K562 (cell line): ENCODE results near the gene TIMP2. TPM values are rescaled to one million over a fixed set of nuclear protein-coding genes. Genes with fewer than 3 reads are reported as not detected.

Experiments
- ATAC-seq: fragments of 200-7000 bp; cut with Tn5 transposase; 3 replicates; pipeline ENCODE4 v1.9.1; 2020; ENCODE audit warnings: moderate library complexity
- BruUV-seq: library from RNA; stranded (reverse); fragments of 400-500 nt; replicated peaks from 2 replicates; lab custom pipeline; 2021; lab: Mats Ljungman, UMichigan
- CTCF ChIA-PET: fragments of 300-600 bp; formaldehyde crosslinking; extraction: SDS; loops from one replicate; lab custom pipeline; 2021; ENCODE audit warnings: low intra/inter-chr PET ratio; lab: Yijun Ruan, JAX
- POLR2A ChIA-PET: fragments of 300-600, 350-650 bp; sonication (Branson Sonifier 250); formaldehyde crosslinking; extraction: SDS; loops from one replicate; lab custom pipeline; 2021; ENCODE audit warnings: antibody characterized with exemption, inconsistent platforms; lab: Yijun Ruan, JAX
- DNase-seq, 4 experiments: peaks; one replicate each; pipeline versions ENCODE4 v3.0.0 to v3.0.0-alpha.2; 2011 to 2018; ENCODE audit warnings: low spot score in 3 of 4, mixed read lengths in 3 of 4; ENCODE audit errors: extremely low read depth in 1 of 4
- FAIRE-seq: peaks from 2 replicates; lab custom pipeline; 2011; peaks lifted over from hg19 to GRCh38; lab: Jason Lieb, UNC
- H2AFZ ChIP-seq: 2 replicates; pipeline ENCODE4 v1.6.0; 2011; ENCODE audit warnings: low read depth, low read length, control low read depth, inconsistent platforms
- H3K27ac ChIP-seq: fragments of 200-600 bp; 3 replicates; pipeline ENCODE4 v1.8.0; 2011; ENCODE audit warnings: low read depth, mild to moderate bottlenecking, control low read depth, inconsistent platforms, low read length, moderate library complexity, mixed read lengths; ENCODE audit errors: extremely low read depth
- H3K27me3 ChIP-seq, 2 experiments: fragments of 300-600 bp in 1 of 2; 2 replicates in 1 of 2; 3 replicates in 1 of 2; pipeline versions ENCODE4 v1.6.0 to v1.8.0; 2011; ENCODE audit warnings: inconsistent platforms in 2 of 2, low read length in 2 of 2, mild to moderate bottlenecking in 1 of 2, mixed read lengths in 1 of 2, moderate library complexity in 1 of 2; ENCODE audit not compliant: control insufficient read depth in 2 of 2, insufficient read depth in 2 of 2
- H3K36me3 ChIP-seq: fragments of 300-600 bp; 3 replicates; pipeline ENCODE4 v1.8.0; 2011; ENCODE audit warnings: mild to moderate bottlenecking, low read length, inconsistent platforms; ENCODE audit not compliant: control insufficient read depth, insufficient read depth
- H3K4me1 ChIP-seq, 2 experiments: fragments of 200-600 bp in 1 of 2; replicated peaks in 1 of 2; 2 replicates in 1 of 2; 3 replicates in 1 of 2; pipeline versions ENCODE4 v1.5.1 to v1.8.0; 2011; ENCODE audit warnings: inconsistent platforms in 2 of 2, low read length in 2 of 2, mild to moderate bottlenecking in 1 of 2, mixed read lengths in 1 of 2, moderate library complexity in 1 of 2; ENCODE audit not compliant: control insufficient read depth in 2 of 2, insufficient read depth in 2 of 2
- H3K4me2 ChIP-seq: 2 replicates; pipeline ENCODE4 v1.6.1; 2011; ENCODE audit warnings: low read length, control low read depth, inconsistent platforms, mixed read lengths; ENCODE audit not compliant: insufficient read depth
- H3K4me3 ChIP-seq: fragments of 200-600 bp; sonication (generic), shearing (Covaris generic); 2 replicates; pipeline ENCODE4 v1.5.1; 2016; ENCODE audit warnings: control low read depth, inconsistent platforms
- H3K79me2 ChIP-seq: fragments of 200-600 bp; 3 replicates; pipeline ENCODE4 v1.8.0; 2011; ENCODE audit warnings: low read length, inconsistent platforms; ENCODE audit not compliant: control insufficient read depth, insufficient read depth
- H3K9ac ChIP-seq, 2 experiments: 2 replicates each; pipeline versions ENCODE4 v1.6.0 to v1.6.1; 2011; ENCODE audit warnings: low read depth in 2 of 2, low read length in 2 of 2, control low read depth in 1 of 2, inconsistent platforms in 1 of 2, mild to moderate bottlenecking in 1 of 2, mixed read lengths in 1 of 2; ENCODE audit not compliant: insufficient read depth in 1 of 2
- H3K9me1 ChIP-seq: one replicate; pipeline ENCODE4 v1.6.0; 2011; ENCODE audit warnings: inconsistent platforms, mild to moderate bottlenecking, low read length, moderate library complexity; ENCODE audit not compliant: control insufficient read depth, insufficient read depth
- H3K9me3 ChIP-seq: replicated peaks from 2 replicates; pipeline ENCODE4 v1.5.1; 2011; ENCODE audit warnings: low read depth, low read length, inconsistent platforms; ENCODE audit not compliant: control insufficient read depth, insufficient read depth
- H4K20me1 ChIP-seq: replicated peaks from 2 replicates; pipeline ENCODE4 v1.6.1; 2011; ENCODE audit warnings: low read length, inconsistent platforms, mixed read lengths; ENCODE audit not compliant: control insufficient read depth, insufficient read depth
- ELK3 ChIP-seq: fragments of 450-650 bp; formaldehyde crosslinking; IDR thresholded peaks from 2 replicates; pipeline ENCODE4 v1.4.0; 2020; ENCODE audit warnings: mild to moderate bottlenecking
- GATAD2B ChIP-seq: fragments of 450-650 bp; IDR thresholded peaks from 2 replicates; pipeline ENCODE4 v1.6.1; 2017; ENCODE audit warnings: mild to moderate bottlenecking, borderline replicate concordance
- NFATC3 ChIP-seq: fragments of 450-650 bp; IDR thresholded peaks from 2 replicates; pipeline ENCODE4 v1.6.1; 2017; ENCODE audit warnings: mild to moderate bottlenecking
- WGBS: fragments of 100-300 bp; shearing (Covaris generic); methylation state at CpG from one replicate; pipeline ENCODE4 v1.1.6; 2016; ENCODE audit warnings: low coverage, mixed read lengths; ENCODE audit not compliant: insufficient coverage; ENCODE audit errors: missing lambda C conversion rate; 5-methylcytosine and 5-hydroxymethylcytosine counted together
- in situ Hi-C: fragments of 300-500 bp; cut with MboI; formaldehyde crosslinking; loops from 4 replicates; pipeline ENCODE4 v1.15.0; 2018; ENCODE audit warnings: inconsistent platforms, mixed read lengths
- intact Hi-C: fragments of 100-400 bp; cut with micrococcal nuclease; formaldehyde crosslinking; loops from 2 replicates; pipeline ENCODE4 v1.14.2; 2022
- polyA plus RNA-seq, 8 experiments: library from polyadenylated mRNA; depleted of rRNA in 4 of 8; stranded (reverse) in 5 of 8; unstranded in 3 of 8; fragments of >200 nt; fragmentation: Nextera tagmentation in 2 of 8; fragmentation: Illumina TruSeq in 1 of 8; extraction: Ambion mirVana in 2 of 8; extraction: Trizol in 1 of 8; gene quantifications; 2 replicates each; pipeline versions ENCODE4 v1.2.1 to v1.2.3, GENCODE V29; 2011 to 2014; ENCODE audit warnings: inconsistent platforms in 1 of 8, missing spikeins in 1 of 8
- total RNA-seq, 7 experiments: library from RNA; depleted of rRNA in 6 of 7; stranded (reverse); fragments of >200 nt in 6 of 7; fragmentation: Illumina TruSeq in 2 of 7; extraction: Trizol in 2 of 7; gene quantifications; 2 replicates each; pipeline versions ENCODE4 v1.2.1 to v1.2.3, GENCODE V29; 2011 to 2021; ENCODE audit warnings: low replicate concordance in 1 of 7

The TIMP2 gene
- total and polyA plus RNA-seq, 9 of the 15 experiments (the other 6 are each of a cell fraction or from before 2014, with no cell fraction given), result 0.55 TPM; not detected in 8

GRCh38 chr17:78967782-78968362, 42.7 kb upstream of the TIMP2 start:
- no peak overlapping the region for H3K9ac ChIP-seq
- H3K9me1 ChIP-seq, result no peaks in the 10 kb centered on the region
- H3K4me3 ChIP-seq, result no peak overlapping the region
- CTCF ChIA-PET, result no interaction called here
- H3K27me3 ChIP-seq, result peaks cover 34 to 71% of the 10 kb centered on the region in 2 experiments
- H3K36me3 ChIP-seq, result no peaks in the 10 kb centered on the region
- no TSS peak for BruUV-seq
- H3K4me2 ChIP-seq, result no peak overlapping the region
- no peaks in the 10 kb centered on the region for H3K9me3 ChIP-seq
- DNase-seq, result no peak
- 0 out of 2 replicates have a peak, but pooled peaks cover 3% of the 10 kb centered on the region for H4K20me1 ChIP-seq
- H3K27ac ChIP-seq, result no peak overlapping the region
- H2AFZ ChIP-seq, result no peak overlapping the region
- no peak for ATAC-seq
- TF ChIP-seq ELK3 (CRISPR knock-in tag), result no peak
- TF ChIP-seq GATAD2B, result no peak
- no peak for TF ChIP-seq NFATC3
- TF ChIP-seq, all 486 proteins: peak for 0
- 5% methylated on average over 21 of the region's 21 CpGs for WGBS
- H3K4me1 ChIP-seq, result peaks cover 0 to 31% of the 10 kb centered on the region in 2 experiments; a peak in 2 of 5 replicates
- in situ Hi-C loops (loop anchor here (5.0 kb wide), 1 partner anchor 86 kb away; no protein-coding TSS in a partner anchor), intact Hi-C loops (no loop called here)
- POLR2A ChIA-PET, result interaction anchor here (0.6 kb wide), 1 partner anchor 155 kb away, joined by 5 read pairs; no protein-coding TSS in a partner anchor
- no peaks in the 10 kb centered on the region for H3K79me2 ChIP-seq
- no peak for FAIRE-seq
